CD4-positive, alpha-beta T cell treated with Interleukin-4 for 1 hour (primary cell): ENCODE data around the gene PTK7.
A peak's percentile ranks its signal among the peaks of the same experiment; 100 is the strongest.
"Not testable (repeated sequence)": the region's sequence is repeated elsewhere in the genome, so short reads cannot be mapped to it uniquely, and the experiment has no call there.

Experiments
- DNase-seq, 2 donors: peaks; one replicate each; pipeline ENCODE4 v3.0.0-alpha.2; 2020 to 2022

Gene PTK7

GRCh38 chr6:43120101-43120763 lies 44.1 kb downstream of the PTK7 start:
- no peak for DNase-seq

GRCh38 chr6:43120944-43121913 lies 45.1 kb downstream of the PTK7 start:
- DNase-seq: no peak

GRCh38 chr6:43122146-43122545 lies 46.0 kb downstream of the PTK7 start:
- DNase-seq: no peak

GRCh38 chr6:43123461-43124314 lies 47.6 kb downstream of the PTK7 start:
- no peak for DNase-seq

GRCh38 chr6:43124481-43124880 lies 48.4 kb downstream of the PTK7 start:
- DNase-seq: no peak

- no peak for DNase-seq
Observed at GRCh38 chr6:43125119-43125518, 49.0 kb downstream of the PTK7 start.

- no peak for DNase-seq
Observed at GRCh38 chr6:43125555-43125954, 49.4 kb downstream of the PTK7 start.

GRCh38 chr6:43127180-43127579 lies 51.1 kb downstream of the PTK7 start:
- DNase-seq: no peak

GRCh38 chr6:43127877-43128276 lies 51.8 kb downstream of the PTK7 start:
- no peak for DNase-seq

- DNase-seq: no peak
Observed at GRCh38 chr6:43128926-43129325, 52.8 kb downstream of the PTK7 start.

- peak in 1 of 2 donors; percentile 10 for DNase-seq
Observed at GRCh38 chr6:43129434-43130194, 53.5 kb downstream of the PTK7 start.

- DNase-seq: no peak
Observed at GRCh38 chr6:43130429-43130828, 54.3 kb downstream of the PTK7 start.

GRCh38 chr6:43131379-43131778 lies 55.3 kb downstream of the PTK7 start:
- not testable (repeated sequence) for DNase-seq

- no peak for DNase-seq
Observed at GRCh38 chr6:43138267-43138666, 62.2 kb downstream of the PTK7 start.

- DNase-seq: not testable (repeated sequence)
Observed at GRCh38 chr6:43139973-43140372, 63.9 kb downstream of the PTK7 start.

GRCh38 chr6:43141644-43142043 lies 65.5 kb downstream of the PTK7 start:
- no peak for DNase-seq

- DNase-seq: peak; percentile 35 to 37
Observed at GRCh38 chr6:43142101-43142500, 66.0 kb downstream of the PTK7 start.

GRCh38 chr6:43143235-43144128 lies 67.4 kb downstream of the PTK7 start:
- DNase-seq: peak; percentile 74 to 75

GRCh38 chr6:43144879-43145278 lies 68.8 kb downstream of the PTK7 start:
- DNase-seq: no peak

GRCh38 chr6:43146261-43146660 lies 70.1 kb downstream of the PTK7 start:
- no peak for DNase-seq
